DOHH2 (cell line): Measurements from ENCODE around the gene SUPT3H.

Experiments used
- H3F3A ChIP-seq: fragments of 200-600 bp; sonication (generic), shearing (Covaris generic); 2 replicates; pipeline ENCODE4 v1.6.0; 2016; ENCODE audit warnings: antibody characterized with exemption, mild to moderate bottlenecking; ENCODE audit not compliant: control insufficient read depth, insufficient read depth
- H3K27ac ChIP-seq: fragments of 200-600 bp; sonication (generic); 2 replicates; pipeline ENCODE4 v1.5.1; 2014; ENCODE audit warnings: low read depth, mild to moderate bottlenecking, low read length, moderate library complexity
- H3K27me3 ChIP-seq: fragments of 200-600 bp; sonication (generic); 2 replicates; pipeline ENCODE4 v1.6.1; 2014; ENCODE audit warnings: mild to moderate bottlenecking, low read length, mixed read lengths; ENCODE audit not compliant: control insufficient read depth
- H3K36me3 ChIP-seq: fragments of 200-600 bp; sonication (generic); 2 replicates; pipeline ENCODE4 v1.6.1; 2014; ENCODE audit warnings: mild to moderate bottlenecking, low read length, moderate library complexity, mixed read lengths; ENCODE audit not compliant: control insufficient read depth
- H3K4me1 ChIP-seq: fragments of 200-600 bp; sonication (generic); 2 replicates; pipeline ENCODE4 v1.6.1; 2014; ENCODE audit warnings: mild to moderate bottlenecking, low read length, mixed read lengths; ENCODE audit not compliant: control insufficient read depth
- H3K4me2 ChIP-seq: fragments of 200-600 bp; sonication (generic); 2 replicates; pipeline ENCODE4 v1.6.0; 2014; ENCODE audit warnings: mild to moderate bottlenecking, low read length, moderate library complexity
- H3K4me3 ChIP-seq: fragments of 200-600 bp; sonication (generic); 2 replicates; pipeline ENCODE4 v1.5.1; 2014; ENCODE audit warnings: mild to moderate bottlenecking, low read length, mixed read lengths
- H3K79me2 ChIP-seq: fragments of 200-600 bp; sonication (generic); 2 replicates; pipeline ENCODE4 v1.6.1; 2014; ENCODE audit warnings: mild to moderate bottlenecking, low read length, mixed read lengths; ENCODE audit not compliant: control insufficient read depth
- H3K9me2 ChIP-seq: fragments of 200-600 bp; sonication (generic); replicated peaks from 2 replicates; pipeline ENCODE4 v1.6.1; 2014; ENCODE audit warnings: mild to moderate bottlenecking, low read length, mixed read lengths; ENCODE audit not compliant: control insufficient read depth
- H3K9me3 ChIP-seq: fragments of 200-600 bp; sonication (generic); 2 replicates; pipeline ENCODE4 v1.6.1; 2014; ENCODE audit warnings: antibody characterized with exemption, low read length, mixed read lengths; ENCODE audit not compliant: control insufficient read depth, insufficient read depth
- H4K20me1 ChIP-seq: fragments of 200-600 bp; sonication (generic); 2 replicates; pipeline ENCODE4 v1.6.0; 2014; ENCODE audit warnings: low read depth, mild to moderate bottlenecking, antibody characterized with exemption, low read length, moderate library complexity; ENCODE audit not compliant: control insufficient read depth, insufficient read depth
- CTCF ChIP-seq: fragments of 200-600 bp; sonication (generic); IDR thresholded peaks from one replicate; pipeline ENCODE4 v1.5.1; 2014; ENCODE audit warnings: antibody characterized with exemption, mild to moderate bottlenecking, low read depth, low read length; ENCODE audit not compliant: poor library complexity, severe bottlenecking
- EZH2phosphoT487 ChIP-seq: fragments of 200-600 bp; sonication (generic); IDR thresholded peaks from 2 replicates; pipeline ENCODE4 v1.6.1; 2017; ENCODE audit warnings: borderline replicate concordance, mild to moderate bottlenecking, antibody characterized with exemption, low read length, moderate library complexity, mixed read lengths

SUPT3H gene

GRCh38 chr6:45302832-45303231 is 74.9 kb downstream of the SUPT3H start:
- H3K9me2 ChIP-seq: no peaks in the 10 kb centered on the region
- H3K27ac ChIP-seq: no peak overlapping the region
- no peaks in the 10 kb centered on the region for H3K27me3 ChIP-seq
- no peak overlapping the region for H3K4me3 ChIP-seq
- H3F3A ChIP-seq: no peaks in the 10 kb centered on the region
- no peak overlapping the region for H3K4me2 ChIP-seq
- no peaks in the 10 kb centered on the region for H3K4me1 ChIP-seq
- no peaks in the 10 kb centered on the region for H3K36me3 ChIP-seq
- no peaks in the 10 kb centered on the region for H3K9me3 ChIP-seq
- no peaks in the 10 kb centered on the region for H4K20me1 ChIP-seq
- no peak for TF ChIP-seq EZH2phosphoT487
- TF ChIP-seq CTCF: no peak
- H3K79me2 ChIP-seq: no peaks in the 10 kb centered on the region

- no peaks in the 10 kb centered on the region for H4K20me1 ChIP-seq
- H3K79me2 ChIP-seq: no peaks in the 10 kb centered on the region
- H3K9me2 ChIP-seq: no peaks in the 10 kb centered on the region
- no peak overlapping the region for H3K4me2 ChIP-seq
- H3K4me1 ChIP-seq: no peaks in the 10 kb centered on the region
- no peak overlapping the region for H3K4me3 ChIP-seq
- H3K27ac ChIP-seq: no peak overlapping the region
- H3K9me3 ChIP-seq: no peaks in the 10 kb centered on the region
- no peaks in the 10 kb centered on the region for H3F3A ChIP-seq
- TF ChIP-seq EZH2phosphoT487 (no peak), CTCF (no peak)
- H3K36me3 ChIP-seq: no peaks in the 10 kb centered on the region
- H3K27me3 ChIP-seq: no peaks in the 10 kb centered on the region
These were observed 76.2 kb downstream of the SUPT3H start for GRCh38 chr6:45301348-45302142.

- TF ChIP-seq CTCF (no peak), EZH2phosphoT487 (no peak)
- H3K27ac ChIP-seq: no peak overlapping the region
- H3K79me2 ChIP-seq: no peaks in the 10 kb centered on the region
- H3K27me3 ChIP-seq: no peaks in the 10 kb centered on the region
- no peaks in the 10 kb centered on the region for H3K9me3 ChIP-seq
- no peaks in the 10 kb centered on the region for H4K20me1 ChIP-seq
- no peaks in the 10 kb centered on the region for H3K36me3 ChIP-seq
- H3K4me3 ChIP-seq: no peak overlapping the region
- no peak overlapping the region for H3K4me2 ChIP-seq
- no peaks in the 10 kb centered on the region for H3K9me2 ChIP-seq
- H3F3A ChIP-seq: no peaks in the 10 kb centered on the region
- no peaks in the 10 kb centered on the region for H3K4me1 ChIP-seq
These were observed 77.0 kb downstream of the SUPT3H start for GRCh38 chr6:45300736-45301135.
